NCI-H2196 (cell line): Measurements from ENCODE around the gene GSK3A.

Experiments used
- DNase-seq: peaks from one replicate; lab custom pipeline; 2025; ENCODE audit not compliant: unreplicated experiment; lab: John Stamatoyannopoulos, UW

GSK3A gene

GRCh38 chr19:42201489-42202289 lies 40.7 kb downstream of the GSK3A start:
- DNase-seq, result no peak

GRCh38 chr19:42200116-42200715 lies 42.2 kb downstream of the GSK3A start:
- no peak for DNase-seq

GRCh38 chr19:42199440-42200115 lies 42.8 kb downstream of the GSK3A start:
- DNase-seq, result no peak

GRCh38 chr19:42198676-42199439 lies 43.5 kb downstream of the GSK3A start:
- no peak for DNase-seq

GRCh38 chr19:42197375-42197817 lies 45.0 kb downstream of the GSK3A start:
- no peak for DNase-seq

DNA sequence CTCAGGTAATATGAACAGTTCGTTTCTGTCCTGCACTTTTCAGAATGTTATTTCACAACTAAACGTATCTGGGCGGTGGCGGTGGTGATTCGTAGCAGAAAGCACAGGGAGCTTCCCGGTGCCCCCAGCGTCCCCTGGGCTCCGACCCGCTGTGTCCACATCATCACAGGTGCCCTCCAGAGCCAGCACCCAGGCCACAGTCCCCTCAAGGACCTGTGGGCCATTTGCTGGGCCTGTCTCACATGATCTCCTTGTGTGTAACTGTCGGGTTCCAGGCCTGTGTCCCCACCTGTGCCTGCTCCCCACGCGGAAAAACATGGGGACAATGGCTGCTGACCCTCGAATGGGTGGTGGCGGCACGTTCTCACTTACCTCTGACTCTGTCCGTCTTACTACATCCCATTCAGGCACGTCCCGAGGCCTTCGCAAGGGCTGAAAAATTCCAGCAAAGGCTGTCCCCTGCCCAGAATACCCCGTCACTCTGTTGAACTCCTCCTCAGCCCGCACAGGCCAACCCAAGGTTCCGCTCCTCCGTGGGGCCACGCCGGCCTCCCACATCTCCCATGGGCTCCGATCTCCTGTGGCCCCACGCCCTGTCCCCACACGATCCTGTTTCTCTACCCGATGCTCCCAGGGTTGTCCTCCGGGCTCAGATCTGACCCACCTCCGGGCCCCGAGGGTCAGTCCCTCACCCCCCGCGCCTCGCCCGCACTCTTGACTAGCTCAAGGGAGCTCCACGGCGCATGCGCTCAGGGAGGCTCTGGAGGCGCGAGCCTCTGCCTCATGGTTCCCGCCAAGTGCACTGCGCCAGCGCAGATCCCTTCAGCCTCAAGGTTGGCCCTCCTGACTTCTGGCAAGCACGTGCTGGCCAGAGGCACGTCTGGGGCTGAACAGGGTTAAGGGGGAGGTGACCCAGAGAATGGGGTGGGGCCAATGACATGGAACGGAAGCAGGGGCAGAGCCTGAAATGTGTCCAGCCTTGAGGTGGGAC lies 46.1 kb downstream of the GSK3A start:
- no peak for DNase-seq

- no peak for DNase-seq
Measured at GRCh38 chr19:42193706-42194105, 48.7 kb downstream of the GSK3A start.

DNA sequence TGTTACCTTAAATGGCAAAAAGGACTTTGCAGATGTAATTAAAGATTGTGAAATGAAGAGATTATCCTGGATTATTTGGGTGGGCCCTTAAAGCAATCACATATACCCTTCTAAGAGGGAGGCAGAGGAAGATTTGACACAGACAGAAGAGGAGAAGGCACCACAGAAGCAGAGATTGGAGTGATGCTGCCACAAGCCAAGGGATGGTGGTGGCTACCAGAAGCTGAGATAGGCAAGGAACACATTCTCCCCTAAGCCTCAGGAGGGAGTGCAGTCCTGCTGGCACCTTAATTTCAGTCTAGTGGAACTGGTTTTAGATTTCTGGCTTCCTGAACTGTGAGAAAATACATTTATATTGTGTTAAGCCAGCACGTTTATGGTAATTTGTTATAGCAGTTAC lies 49.1 kb downstream of the GSK3A start:
- no peak for DNase-seq

DNA sequence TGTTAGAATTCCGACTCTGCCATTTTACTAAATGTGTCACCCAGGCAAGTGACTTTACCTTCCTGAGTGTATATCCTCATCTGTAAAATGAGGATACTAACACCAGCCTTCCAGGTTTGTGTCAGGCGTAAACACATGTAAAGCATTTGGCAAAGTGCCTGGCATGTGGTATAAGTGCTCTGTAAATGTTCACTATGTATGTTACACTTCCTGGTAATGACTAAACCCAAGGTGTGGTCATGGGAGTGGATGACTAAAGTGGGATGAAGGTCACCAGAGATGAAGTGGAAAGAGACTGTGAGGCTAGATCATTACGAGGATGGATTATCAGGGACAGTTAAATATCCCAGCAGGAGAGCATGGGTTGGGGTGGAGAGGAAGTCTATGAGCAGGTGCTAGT lies 50.5 kb downstream of the GSK3A start:
- DNase-seq, result peak; percentile 77

- no peak for DNase-seq
Measured at GRCh38 chr19:42191330-42191729, 51.1 kb downstream of the GSK3A start.

DNA sequence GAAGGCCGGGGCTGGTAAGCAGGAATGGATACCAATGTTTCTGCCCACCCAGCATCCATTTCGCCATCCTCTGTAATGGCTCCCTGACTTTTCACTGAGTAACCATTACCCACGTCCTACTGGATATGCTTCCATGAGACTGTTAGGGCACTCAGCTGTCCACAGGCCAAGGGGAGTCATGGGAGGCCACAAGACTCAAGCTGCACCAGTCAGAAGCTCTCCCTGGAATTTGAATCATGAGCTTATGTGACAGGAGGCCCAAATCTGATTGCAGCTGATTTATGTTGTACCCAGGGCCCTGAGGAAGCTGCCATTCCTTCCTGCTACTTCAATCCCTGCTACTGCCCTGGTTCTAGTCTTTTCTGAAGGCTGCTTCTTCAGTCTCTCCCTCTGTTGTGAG lies 53.3 kb downstream of the GSK3A start:
- DNase-seq, result no peak

- DNase-seq, result no peak
Measured at GRCh38 chr19:42188665-42189064, 53.7 kb downstream of the GSK3A start.

DNA sequence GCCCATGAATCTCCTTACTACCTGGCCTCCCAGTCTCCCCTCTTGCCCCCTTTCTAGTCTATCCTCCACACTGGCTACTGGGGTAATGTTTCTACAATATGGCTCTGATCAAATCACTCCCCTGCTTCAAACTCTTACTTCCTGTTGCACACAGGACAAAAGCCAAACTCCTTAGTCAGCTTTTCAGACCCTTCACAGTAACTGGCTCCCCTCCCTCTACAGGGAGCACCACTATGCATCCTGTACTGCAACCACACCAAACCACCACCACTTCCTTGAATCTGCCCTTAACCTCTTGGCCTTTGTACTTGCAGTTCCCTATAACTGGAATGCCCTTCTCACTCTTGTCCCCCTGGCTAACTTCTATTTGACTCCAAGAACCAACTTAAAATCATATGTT lies 57.1 kb downstream of the GSK3A start:
- no peak for DNase-seq

- peak; percentile 81 for DNase-seq
Measured at GRCh38 chr19:42184401-42184861, 58.0 kb downstream of the GSK3A start.
